PC-9 (cell line): Measurements from ENCODE around the gene SEPTIN14. TPM values are rescaled to one million over a fixed set of nuclear protein-coding genes. Genes with fewer than 3 reads are reported as not detected.
"Not testable (repeated sequence)": the region's sequence is repeated elsewhere in the genome, so short reads cannot be mapped to it uniquely, and the experiment has no call there.

Experiments used
- BruUV-seq: library from RNA; stranded (reverse); fragments of 400-500 nt; replicated peaks from 2 replicates; lab custom pipeline; 2021; lab: Mats Ljungman, UMichigan
- CTCF ChIA-PET: fragments of 300-600 bp; sonication (Branson Sonifier 250); formaldehyde crosslinking; loops from one replicate; lab custom pipeline; 2022; ENCODE audit warnings: antibody characterized with exemption; lab: Charles Lee
- POLR2A ChIA-PET: fragments of 300-600 bp; sonication (Branson Sonifier 250); formaldehyde crosslinking; loops from one replicate; lab custom pipeline; 2022; ENCODE audit warnings: antibody characterized with exemption; ENCODE audit not compliant: unreplicated experiment; lab: Charles Lee
- DNase-seq, 2 experiments: peaks; one replicate each; pipeline versions ENCODE4 v3.0.0 to v3.0.0-alpha.2; 2015 to 2022; ENCODE audit warnings: mixed read lengths in 1 of 2
- H2AFZ ChIP-seq: fragments of 200-600 bp; sonication (generic); 2 replicates; pipeline ENCODE4 v1.8.1; 2017; ENCODE audit warnings: antibody characterized with exemption
- H3F3A ChIP-seq: fragments of 200-600 bp; sonication (generic); 2 replicates; pipeline ENCODE4 v1.8.1; 2017; ENCODE audit warnings: antibody characterized with exemption, mild to moderate bottlenecking, low read depth; ENCODE audit not compliant: insufficient read depth
- H3K27ac ChIP-seq: fragments of 200-600 bp; sonication (generic); 2 replicates; pipeline ENCODE4 v1.6.1; 2016; ENCODE audit warnings: mixed run types
- H3K27me3 ChIP-seq: fragments of 200-600 bp; sonication (generic); 2 replicates; pipeline ENCODE4 v1.6.1; 2016; ENCODE audit warnings: low read depth, mixed run types; ENCODE audit not compliant: insufficient read depth
- H3K36me3 ChIP-seq: fragments of 200-600 bp; sonication (generic); 2 replicates; pipeline ENCODE4 v1.6.1; 2016; ENCODE audit warnings: low read depth, mixed run types
- H3K4me1 ChIP-seq: fragments of 200-600 bp; sonication (generic); replicated peaks from 2 replicates; pipeline ENCODE4 v1.6.1; 2016; ENCODE audit warnings: mixed run types; ENCODE audit not compliant: insufficient read depth
- H3K4me2 ChIP-seq: fragments of 200-600 bp; sonication (generic); 2 replicates; pipeline ENCODE4 v1.6.1; 2017; ENCODE audit warnings: mixed run types
- H3K4me3 ChIP-seq: fragments of 200-600 bp; sonication (generic); 2 replicates; pipeline ENCODE4 v1.6.1; 2016; ENCODE audit warnings: mixed run types
- H3K79me2 ChIP-seq: fragments of 200-600 bp; sonication (generic); 2 replicates; pipeline ENCODE4 v1.6.1; 2017; ENCODE audit warnings: low read depth, mixed run types
- H3K9me2 ChIP-seq: fragments of 200-600 bp; sonication (generic); 2 replicates; pipeline ENCODE4 v1.8.1; 2017; ENCODE audit warnings: mild to moderate bottlenecking; ENCODE audit not compliant: insufficient read depth
- H3K9me3 ChIP-seq: fragments of 200-600 bp; sonication (generic); 2 replicates; pipeline ENCODE4 v1.8.1; 2016; ENCODE audit warnings: low read depth; ENCODE audit not compliant: insufficient read depth
- H4K20me1 ChIP-seq: fragments of 200-600 bp; sonication (generic); 2 replicates; pipeline ENCODE4 v1.8.1; 2017; ENCODE audit not compliant: insufficient read depth
- CTCF ChIP-seq: fragments of 200-600 bp; sonication (generic); conservative IDR thresholded peaks from 2 replicates; pipeline ENCODE4 v1.6.1; 2017; ENCODE audit warnings: mixed run types, antibody characterized with exemption, mild to moderate bottlenecking, moderate library complexity
- EZH2 ChIP-seq: fragments of 200-600 bp; sonication (generic); IDR thresholded peaks from 2 replicates; pipeline ENCODE4 v1.8.0; 2017; ENCODE audit warnings: antibody characterized with exemption, low read depth
- intact Hi-C: fragments of 100-400 bp; cut with micrococcal nuclease; formaldehyde crosslinking; loops from one replicate; pipeline ENCODE4 v1.10.0; 2022; ENCODE audit not compliant: unreplicated experiment
- total RNA-seq: library from RNA; stranded (reverse); gene quantifications from 2 replicates; pipeline ENCODE4 v1.2.3, GENCODE V29; 2021

The SEPTIN14 gene
- total RNA-seq, 1 experiment from 2014 or later = not detected

DNA sequence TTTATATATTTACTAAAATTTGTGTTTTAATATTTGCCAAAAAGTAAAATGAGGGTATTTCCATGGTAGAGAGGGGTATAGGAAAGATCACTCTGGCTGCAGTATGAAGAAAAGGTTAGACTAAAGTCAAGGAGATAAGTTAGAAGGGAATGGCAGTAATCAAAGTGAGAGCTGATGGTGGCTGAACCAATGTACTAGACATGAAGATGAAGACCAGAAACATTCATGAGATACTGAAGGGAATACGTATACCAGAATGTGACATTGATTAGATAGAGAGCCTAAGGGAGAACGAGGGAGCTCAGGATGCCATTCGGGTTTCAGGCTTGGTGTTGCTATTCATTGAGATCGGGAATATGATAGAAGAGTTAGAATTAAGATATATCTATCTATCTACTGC lies 32.5 kb upstream of the SEPTIN14 start:
- no peaks in the 10 kb centered on the region for H3K27me3 ChIP-seq

GRCh38 chr7:55893940-55894339 lies 31.4 kb upstream of the SEPTIN14 start:
- Histone ChIP-seq H3F3A (no peaks in the 10 kb centered on the region; the same call in 1 of the 2 replicates), H3K9me2 (no peaks in the 10 kb centered on the region), H3K4me3 (no peak overlapping the region), H3K4me2 (no peak overlapping the region), H3K9me3 (no peaks in the 10 kb centered on the region), H3K4me1 (no peaks in the 10 kb centered on the region), H3K79me2 (peaks cover 12% of the 10 kb centered on the region), H2AFZ (no peak overlapping the region), H3K27ac (no peak overlapping the region), H3K27me3 (no peaks in the 10 kb centered on the region), H3K36me3 (no peaks in the 10 kb centered on the region), H4K20me1 (no peaks in the 10 kb centered on the region)
- intact Hi-C loops = no loop called here
- ChIA-PET CTCF (no interaction called here), POLR2A (no interaction called here)
- DNase-seq = no peak
- no TSS peak for BruUV-seq
- TF ChIP-seq EZH2 (no peak), CTCF (no peak)

More for the DNA sequence above, 32.5 kb upstream of the SEPTIN14 start:
- Histone ChIP-seq H2AFZ (no peak overlapping the region), H3F3A (no peaks in the 10 kb centered on the region; the same call in 1 of the 2 replicates), H4K20me1 (no peaks in the 10 kb centered on the region), H3K27ac (no peak overlapping the region), H3K4me1 (no peaks in the 10 kb centered on the region), H3K36me3 (no peaks in the 10 kb centered on the region), H3K79me2 (peaks cover 1% of the 10 kb centered on the region), H3K9me3 (no peaks in the 10 kb centered on the region), H3K9me2 (no peaks in the 10 kb centered on the region), H3K4me3 (no peak overlapping the region), H3K4me2 (no peak overlapping the region)
- TF ChIP-seq EZH2 = no peak
- no peak for TF ChIP-seq CTCF
- no TSS peak for BruUV-seq
- intact Hi-C loops = no loop called here
- POLR2A ChIA-PET = no interaction called here
- DNase-seq = no peak
- CTCF ChIA-PET = interaction anchor here (0.5 kb wide), 1 partner anchor 78 kb away, joined by 3 read pairs; no protein-coding TSS in a partner anchor

DNA sequence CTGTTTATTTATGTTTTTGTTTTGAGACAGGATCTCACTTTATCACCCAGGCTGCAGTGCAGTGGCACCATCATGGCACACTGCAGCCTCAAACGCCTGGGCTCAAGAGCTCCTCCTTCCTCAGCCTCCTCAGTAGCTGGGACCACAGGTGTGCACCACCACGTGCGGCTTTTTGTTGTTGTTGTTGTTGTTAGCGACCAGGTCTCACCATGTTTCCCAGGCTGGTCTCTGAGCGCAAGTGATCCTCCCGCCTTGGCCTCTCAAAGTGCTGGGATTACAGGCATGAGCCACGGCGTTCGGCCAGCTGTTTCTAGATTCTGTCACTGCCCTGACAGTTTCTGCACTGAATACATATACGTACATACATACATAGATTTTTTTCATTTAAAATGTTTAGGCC lies 25.8 kb upstream of the SEPTIN14 start:
- H4K20me1 ChIP-seq, H3K27me3 ChIP-seq, H3K9me2 ChIP-seq, CTCF ChIA-PET, H3K9me3 ChIP-seq, intact Hi-C loops, POLR2A ChIA-PET, H3K36me3 ChIP-seq, BruUV-seq: not testable (repeated sequence)
- Histone ChIP-seq H3K4me3 (peak overlapping the region; percentile 79), H3K4me2 (peak overlapping the region; percentile 81), H3K27ac (peak overlapping the region; percentile 47; the same call in 1 of the 2 replicates), H3F3A (peaks cover 14% of the 10 kb centered on the region), H3K4me1 (peaks cover 11% of the 10 kb centered on the region), H2AFZ (peak overlapping the region; percentile 93), H3K79me2 (peaks cover 20% of the 10 kb centered on the region)
- peak in 1 of 2 experiments; percentile 10 for DNase-seq

DNA sequence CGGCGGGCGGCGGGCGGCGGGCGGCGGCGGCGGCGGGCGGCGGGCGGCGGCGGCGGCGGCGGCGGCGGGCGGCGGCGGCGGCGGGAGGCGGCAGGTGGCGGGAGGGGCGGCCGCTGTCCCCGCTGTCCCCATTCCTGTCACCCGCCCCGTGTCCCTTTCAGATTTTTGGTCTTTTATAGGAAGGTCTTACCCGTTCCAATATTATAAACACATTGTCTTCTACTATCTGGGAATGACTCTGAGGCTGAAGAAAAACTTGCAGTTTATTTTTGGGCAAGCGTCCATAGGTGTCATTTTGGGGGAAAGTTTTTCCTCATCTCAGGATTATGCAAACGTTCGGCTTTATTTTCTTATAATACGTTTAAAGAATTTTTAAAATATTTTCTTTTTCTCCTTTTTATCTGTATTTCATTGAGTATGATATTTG lies 25.3 kb upstream of the SEPTIN14 start:
- Histone ChIP-seq H3K27me3 (no peaks in the 10 kb centered on the region), H4K20me1 (no peaks in the 10 kb centered on the region), H3F3A (peaks cover 14% of the 10 kb centered on the region), H2AFZ (peak overlapping the region; percentile 93), H3K9me3 (no peaks in the 10 kb centered on the region), H3K36me3 (no peaks in the 10 kb centered on the region), H3K27ac (peak overlapping the region; percentile 47; the same call in 1 of the 2 replicates), H3K4me1 (peaks cover 11% of the 10 kb centered on the region), H3K9me2 (no peaks in the 10 kb centered on the region), H3K4me2 (peak overlapping the region; percentile 81), H3K79me2 (peaks cover 20% of the 10 kb centered on the region), H3K4me3 (peak overlapping the region; percentile 79)
- ChIA-PET POLR2A (interaction anchor here (0.6 kb wide), 1 partner anchor 659 kb away, joined by 9 read pairs; no protein-coding TSS in a partner anchor), CTCF (no interaction called here)
- no TSS peak for BruUV-seq
- TF ChIP-seq EZH2 (no peak), CTCF (0 out of 2 replicates have a peak, but pooled peaks have one; percentile 15)
- peak in 1 of 2 experiments; percentile 29 for DNase-seq
- intact Hi-C loops = loop anchor here (1.0 kb wide), 1 partner anchor 63 kb away; the partner anchor contains the start of gene MRPS17
